Sigmoid colon (tissue), 3 donors: ENCODE measurements around the gene AKAIN1.

Experiments
- POLR2A ChIP-seq, 2 donors: fragments of 450-650 bp; IDR thresholded peaks; one replicate each; pipeline ENCODE4 v1.6.1; 2016; ENCODE audit warnings: antibody characterized with exemption in 2 of 2, mild to moderate bottlenecking in 2 of 2, moderate library complexity in 2 of 2
- TF ChIP-seq, protein P1 (sequence below), 4 experiments: fragments of 450-650 bp in 3 of 4; fragments of 200-600 bp in 1 of 4; IDR thresholded peaks; one replicate each; pipeline ENCODE4 v1.5.1; 2016 to 2019; ENCODE audit warnings: antibody characterized with exemption in 4 of 4, mild to moderate bottlenecking in 3 of 4, moderate library complexity in 2 of 4

DNA sequence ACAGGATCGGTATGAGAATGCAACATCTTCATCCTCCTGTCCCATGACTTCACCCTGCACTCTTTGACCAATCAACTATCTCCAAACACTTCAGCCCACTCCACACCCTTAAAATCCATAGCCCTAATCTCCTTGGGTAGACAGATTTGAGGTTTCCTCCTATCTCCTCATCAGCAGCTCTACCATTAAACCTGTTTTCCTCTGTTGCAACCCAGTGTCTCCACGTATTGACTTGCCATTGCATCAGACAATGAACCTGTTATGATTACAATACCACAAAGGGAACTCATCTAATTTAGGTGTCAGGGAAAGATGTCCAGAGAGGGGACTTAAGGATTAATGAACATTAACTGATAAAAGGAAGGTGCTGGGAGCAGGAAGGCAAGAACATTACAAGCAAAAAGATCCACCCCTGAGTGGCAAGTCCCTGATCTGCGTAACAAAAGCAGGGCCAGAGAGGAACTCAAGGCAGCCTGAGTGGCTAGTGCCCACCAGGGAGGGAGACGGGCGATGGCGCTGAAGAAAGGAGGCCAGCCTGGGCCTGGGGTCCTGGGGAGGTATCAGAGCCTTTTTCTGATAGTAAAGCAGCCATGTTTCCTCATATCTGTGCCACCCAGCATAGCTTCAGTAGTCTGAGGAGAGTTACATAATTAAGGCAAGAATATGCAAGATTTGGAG is 44.6 kb downstream of the AKAIN1 start:
- TF ChIP-seq, protein P1, sequence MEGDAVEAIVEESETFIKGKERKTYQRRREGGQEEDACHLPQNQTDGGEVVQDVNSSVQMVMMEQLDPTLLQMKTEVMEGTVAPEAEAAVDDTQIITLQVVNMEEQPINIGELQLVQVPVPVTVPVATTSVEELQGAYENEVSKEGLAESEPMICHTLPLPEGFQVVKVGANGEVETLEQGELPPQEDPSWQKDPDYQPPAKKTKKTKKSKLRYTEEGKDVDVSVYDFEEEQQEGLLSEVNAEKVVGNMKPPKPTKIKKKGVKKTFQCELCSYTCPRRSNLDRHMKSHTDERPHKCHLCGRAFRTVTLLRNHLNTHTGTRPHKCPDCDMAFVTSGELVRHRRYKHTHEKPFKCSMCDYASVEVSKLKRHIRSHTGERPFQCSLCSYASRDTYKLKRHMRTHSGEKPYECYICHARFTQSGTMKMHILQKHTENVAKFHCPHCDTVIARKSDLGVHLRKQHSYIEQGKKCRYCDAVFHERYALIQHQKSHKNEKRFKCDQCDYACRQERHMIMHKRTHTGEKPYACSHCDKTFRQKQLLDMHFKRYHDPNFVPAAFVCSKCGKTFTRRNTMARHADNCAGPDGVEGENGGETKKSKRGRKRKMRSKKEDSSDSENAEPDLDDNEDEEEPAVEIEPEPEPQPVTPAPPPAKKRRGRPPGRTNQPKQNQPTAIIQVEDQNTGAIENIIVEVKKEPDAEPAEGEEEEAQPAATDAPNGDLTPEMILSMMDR (IDR thresholded peaks at IDR 0.05) = no peak
- TF ChIP-seq POLR2A (IDR thresholded peaks at IDR 0.05) = no peak
